H1 (cell line): ENCODE measurements around the gene TIMM23. TPM values are rescaled to one million over a fixed set of nuclear protein-coding genes. Genes with fewer than 3 reads are reported as not detected.

Experiments used
- CHD1 ChIP-seq: IDR thresholded peaks from 2 replicates; pipeline ENCODE4 v1.6.1; 2012; ENCODE audit warnings: low read depth, low read length, improper control_type of control experiment
- GTF2F1 ChIP-seq: IDR thresholded peaks from 2 replicates; pipeline ENCODE4 v1.6.1; 2012; ENCODE audit warnings: low read depth, low read length, improper control_type of control experiment, borderline replicate concordance
- RBBP5 ChIP-seq: IDR thresholded peaks from 2 replicates; pipeline ENCODE4 v1.7.1; 2012; ENCODE audit warnings: low read depth, mild to moderate bottlenecking, inconsistent platforms, low read length, moderate library complexity, borderline replicate concordance
- SP2 ChIP-seq: IDR thresholded peaks from 2 replicates; pipeline ENCODE4 v1.6.1; 2012; ENCODE audit warnings: mild to moderate bottlenecking, low read length, inconsistent platforms
- SP4 ChIP-seq: IDR thresholded peaks from 2 replicates; pipeline ENCODE4 v1.6.1; 2012; ENCODE audit warnings: low read length, inconsistent platforms
- SUZ12 ChIP-seq: fragments of 200-600 bp; sonication (generic); IDR thresholded peaks from 2 replicates; pipeline ENCODE4 v1.6.1; 2012; ENCODE audit warnings: mild to moderate bottlenecking, inconsistent platforms, low read length, moderate library complexity, mixed read lengths
- TCF12 ChIP-seq: IDR thresholded peaks from 2 replicates; pipeline ENCODE4 v1.6.1; 2011; ENCODE audit warnings: low read depth, mild to moderate bottlenecking, low read length
- YY1 ChIP-seq: IDR thresholded peaks from 2 replicates; pipeline ENCODE4 v1.6.1; 2011; ENCODE audit warnings: low read depth, mild to moderate bottlenecking, low read length
- polyA plus RNA-seq, 7 experiments: library from polyadenylated mRNA; depleted of rRNA in 3 of 7; stranded (reverse) in 5 of 7; unstranded in 2 of 7; fragments of >200 nt in 5 of 7; fragments of 200-250 nt in 2 of 7; gene quantifications; 1 replicate in 5 of 7; 2 replicates in 1 of 7; 4 replicates in 1 of 7; pipeline versions ENCODE4 v1.2.1 to v1.2.3, GENCODE V29; 2011 to 2013; ENCODE audit warnings: missing spikeins in 2 of 7, mixed read lengths in 2 of 7
- total RNA-seq: library from RNA; stranded (reverse); fragmentation: NEBNext Ultra II Directional; extraction: Animal tissue kit (Norgen Biotek cat#: 25700); gene quantifications from 2 replicates; pipeline ENCODE4 v1.2.1, GENCODE V29; 2021

Gene TIMM23
- total and polyA plus RNA-seq, 2 of the 8 experiments (the other 6 are each of a cell fraction or from before 2014, with no cell fraction given) = 101 to 130 TPM

DNA sequence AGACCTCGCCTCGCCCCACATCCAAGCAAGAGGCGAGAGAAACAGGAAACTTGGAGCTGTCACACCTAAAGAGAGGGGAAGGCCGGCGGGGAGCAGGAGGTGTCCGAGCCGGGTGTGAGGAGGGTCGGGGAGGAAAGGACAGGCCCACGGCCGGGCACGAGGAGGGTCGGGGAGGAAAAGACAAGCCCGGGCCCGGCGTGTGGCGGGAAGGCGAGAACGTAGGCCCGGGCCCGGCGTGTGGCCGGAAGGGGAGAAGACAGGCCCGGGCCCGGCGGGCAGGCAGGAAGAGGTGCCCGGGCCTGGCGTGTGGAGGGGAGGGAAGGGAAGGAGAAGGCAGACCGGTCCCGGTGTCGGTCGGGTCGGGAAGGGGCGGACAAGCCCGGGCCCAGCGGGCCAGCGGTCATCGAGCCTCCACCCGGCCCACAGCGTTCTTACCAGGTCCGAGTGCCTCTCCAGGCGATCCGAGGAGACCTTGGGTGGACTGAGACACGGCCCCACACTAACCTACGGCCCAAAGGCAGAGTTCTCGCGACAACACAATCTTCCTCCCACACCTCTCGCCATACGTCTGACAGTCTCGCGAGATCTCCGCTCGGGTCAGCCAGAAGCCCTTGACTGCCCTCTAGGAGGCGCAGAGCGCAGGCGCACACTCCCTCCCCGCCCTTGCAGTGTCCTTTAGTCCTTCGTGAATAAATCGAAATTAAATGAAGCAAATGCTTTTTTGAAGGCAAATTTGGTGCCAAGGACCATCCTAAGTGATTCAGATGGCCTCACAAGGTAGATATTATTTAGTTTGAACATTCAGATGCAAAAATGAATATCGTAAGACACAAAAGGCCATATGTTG lies 58.0 kb downstream of the TIMM23 start, which contains the start of gene NCOA4 (continued):
- TF ChIP-seq SP4 (no peak), SUZ12 (no peak), YY1 (no peak), GTF2F1 (no peak), CHD1 (no peak), TCF12 (no peak), RBBP5 (peak; percentile 79; the same call in 1 of the 2 replicates), SP2 (no peak)
